NCI-H524 (cell line): ENCODE data around the gene GPHN.

ENCODE experiments used
- DNase-seq, 2 experiments: peaks; one replicate each; lab custom pipeline; 2025; lab: John Stamatoyannopoulos, UW

GPHN gene

GRCh38 chr14:66955159-66955558 lies 447.2 kb downstream of the GPHN start:
- no peak for DNase-seq

DNA sequence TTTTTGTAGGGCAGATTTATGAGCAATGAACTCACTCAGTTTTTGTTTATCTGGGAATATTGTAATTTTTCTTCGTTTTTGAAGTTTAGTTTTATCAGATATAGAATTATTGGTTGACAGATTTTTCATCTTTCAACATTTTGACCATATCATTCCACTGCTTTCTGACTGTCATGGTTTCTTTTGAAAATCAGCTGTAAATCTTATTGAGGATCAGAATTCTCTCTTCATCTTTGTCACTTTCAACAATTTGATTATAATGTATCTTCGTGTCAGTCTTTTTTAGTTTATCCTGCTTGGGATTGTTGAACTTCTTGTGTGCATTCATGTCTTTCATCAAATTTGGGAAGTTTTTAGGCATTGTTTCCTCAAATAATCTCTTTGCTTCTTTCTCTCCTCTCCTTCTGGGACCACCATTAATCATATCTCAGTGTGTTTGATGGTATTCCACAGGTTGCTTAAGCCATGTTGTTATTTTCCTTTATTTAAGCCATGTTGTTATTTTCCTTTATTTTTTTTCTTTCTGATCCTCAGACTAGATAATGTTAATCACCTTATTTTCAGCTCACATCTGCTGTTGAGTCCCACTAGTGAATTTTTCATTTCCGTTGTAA lies 451.6 kb downstream of the GPHN start:
- DNase-seq, result no peak

- no peak for DNase-seq
Observed at GRCh38 chr14:66965831-66966230, 457.9 kb downstream of the GPHN start.

DNA sequence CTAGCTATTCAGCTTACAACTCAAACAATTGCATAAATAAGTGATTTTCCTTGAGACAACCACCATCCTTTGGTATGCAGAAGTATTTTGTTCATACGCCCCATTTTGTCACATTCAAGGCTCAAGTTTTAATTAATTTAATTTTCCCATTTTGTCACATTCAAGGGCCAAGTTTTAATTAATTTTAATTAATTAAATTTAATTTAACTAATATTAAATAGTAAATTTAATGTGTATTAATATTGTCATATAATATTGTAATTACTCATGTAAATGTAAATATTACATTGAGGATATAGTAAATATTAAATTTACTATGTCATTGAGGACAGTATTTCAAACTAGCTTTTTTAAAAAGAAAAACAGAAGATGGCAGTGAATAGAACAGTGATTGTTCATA lies 464.5 kb downstream of the GPHN start:
- no peak for DNase-seq

DNA sequence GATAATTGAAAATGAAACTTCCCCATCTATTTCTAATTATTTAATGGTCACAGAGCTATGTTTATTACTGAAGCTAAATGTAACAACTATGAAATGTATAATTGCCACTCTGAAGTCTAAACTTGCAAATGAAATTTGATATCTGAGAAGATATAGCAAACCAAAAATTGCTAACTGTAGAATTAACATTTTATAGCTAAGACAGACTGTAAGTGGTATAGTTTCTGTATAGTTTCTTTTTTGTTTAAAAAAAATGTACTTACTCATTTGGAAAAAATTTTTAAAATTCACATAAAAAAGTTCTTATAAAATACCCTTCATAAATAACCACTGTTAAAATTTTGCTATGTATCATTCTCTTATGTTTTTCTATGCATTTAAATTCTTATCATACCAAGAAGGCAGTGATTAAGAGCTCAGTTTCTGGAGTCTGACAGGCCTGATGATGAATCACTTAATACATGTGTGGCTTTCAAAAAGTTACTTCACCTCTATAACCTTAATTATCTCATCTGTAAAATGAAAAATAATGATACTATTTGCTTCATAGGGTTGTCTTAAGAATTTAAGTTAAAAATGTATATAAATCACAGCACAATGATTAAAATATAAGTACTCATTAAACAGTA lies 466.6 kb downstream of the GPHN start:
- no peak for DNase-seq

GRCh38 chr14:66975251-66975650 lies 467.3 kb downstream of the GPHN start:
- no peak for DNase-seq

GRCh38 chr14:66979101-66979974 lies 471.4 kb downstream of the GPHN start:
- DNase-seq, result no peak

DNA sequence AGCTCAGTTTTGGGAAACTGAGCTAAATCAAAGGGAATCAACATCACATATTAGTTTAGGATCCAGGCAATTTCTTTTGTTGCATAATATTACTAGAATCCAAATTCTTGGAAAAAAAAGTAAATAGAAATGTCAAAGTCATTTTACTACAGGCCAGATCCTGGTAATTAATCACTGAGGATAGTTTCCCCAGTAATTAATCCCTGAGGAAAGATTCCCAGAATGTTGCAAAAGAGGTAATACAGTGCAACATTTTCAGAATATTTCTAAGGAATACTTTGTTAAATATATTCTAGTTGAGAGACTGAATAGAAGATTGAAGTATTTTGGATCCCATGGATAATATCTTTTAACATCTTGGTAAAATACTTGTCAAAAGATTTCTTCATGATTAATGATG lies 474.3 kb downstream of the GPHN start:
- no peak for DNase-seq

DNA sequence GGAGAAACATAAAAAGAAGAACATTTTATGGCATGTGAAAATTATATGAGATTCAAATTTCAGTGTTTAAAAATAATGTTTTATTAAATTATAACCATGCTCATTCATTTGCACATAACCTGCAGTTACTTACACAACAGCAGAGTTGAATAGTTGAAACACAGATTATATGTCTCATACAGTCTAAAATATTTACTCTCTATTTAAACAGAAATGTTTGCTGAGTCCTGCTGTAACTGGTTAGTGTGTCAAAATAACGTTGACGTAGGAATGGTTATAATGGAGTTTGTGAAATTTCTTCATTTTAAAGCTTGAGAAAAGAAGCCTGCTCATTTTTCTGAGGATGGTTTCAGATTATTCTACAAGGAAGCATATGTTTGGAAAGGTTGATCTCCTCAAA lies 484.8 kb downstream of the GPHN start:
- no peak for DNase-seq

- no peak for DNase-seq
Observed at GRCh38 chr14:66993512-66993911, 485.6 kb downstream of the GPHN start.

GRCh38 chr14:66998013-66998412 lies 490.1 kb downstream of the GPHN start:
- DNase-seq, result no peak

- no peak for DNase-seq
Observed at GRCh38 chr14:66999978-67000377, 492.0 kb downstream of the GPHN start.

DNA sequence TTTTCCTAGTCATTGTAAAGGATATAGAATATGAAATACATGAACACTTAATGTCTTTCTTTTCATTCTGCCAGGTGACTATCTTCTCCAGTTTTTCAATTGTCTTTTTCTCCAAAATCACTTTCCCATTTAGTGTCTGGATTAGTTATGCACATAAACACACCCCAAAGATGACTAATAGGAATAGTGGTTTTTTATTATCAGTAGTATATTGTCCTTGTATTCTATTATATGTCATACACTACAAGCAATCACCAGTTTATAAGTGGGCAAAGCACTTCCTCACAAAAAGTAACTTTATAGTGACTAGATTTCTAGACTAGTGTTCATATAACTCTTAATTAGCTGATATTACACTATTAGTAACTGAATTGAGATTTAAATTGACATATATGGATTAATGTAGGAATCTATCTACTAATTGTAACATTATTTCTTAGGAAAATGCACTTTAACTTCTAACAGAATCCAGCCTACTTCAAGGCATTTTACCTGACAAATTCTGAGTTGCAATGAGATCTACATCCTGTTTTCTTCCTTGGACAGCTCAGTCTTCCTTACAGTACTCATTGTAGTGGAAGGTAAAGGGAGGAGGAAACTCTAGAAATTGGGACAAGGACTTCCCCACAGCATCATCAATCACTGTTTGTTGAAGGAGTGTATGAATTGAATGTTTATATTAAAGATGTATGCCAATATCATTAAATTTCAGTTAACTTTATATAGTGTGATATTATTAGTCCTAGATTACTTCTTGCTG lies 495.2 kb downstream of the GPHN start:
- DNase-seq, result no peak

DNA sequence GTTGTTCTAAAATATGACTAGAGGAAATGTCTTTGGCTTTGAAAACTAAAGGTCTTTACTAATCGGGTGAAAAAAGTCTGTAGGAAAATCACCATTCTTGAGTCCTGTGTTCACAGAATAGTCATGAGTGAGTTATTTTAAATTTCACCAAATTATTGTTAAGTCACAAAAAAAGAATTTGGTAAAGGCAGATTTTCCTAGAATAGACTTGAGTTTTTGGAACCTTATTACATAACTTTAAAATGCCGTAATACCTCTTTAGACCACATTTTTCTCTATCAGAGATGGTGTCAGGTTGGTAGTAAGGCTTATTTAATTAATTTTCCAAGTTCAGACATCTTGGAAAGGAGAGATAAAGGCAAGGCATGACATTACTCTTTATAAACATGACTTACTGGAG lies 496.6 kb downstream of the GPHN start:
- DNase-seq, result no peak

DNA sequence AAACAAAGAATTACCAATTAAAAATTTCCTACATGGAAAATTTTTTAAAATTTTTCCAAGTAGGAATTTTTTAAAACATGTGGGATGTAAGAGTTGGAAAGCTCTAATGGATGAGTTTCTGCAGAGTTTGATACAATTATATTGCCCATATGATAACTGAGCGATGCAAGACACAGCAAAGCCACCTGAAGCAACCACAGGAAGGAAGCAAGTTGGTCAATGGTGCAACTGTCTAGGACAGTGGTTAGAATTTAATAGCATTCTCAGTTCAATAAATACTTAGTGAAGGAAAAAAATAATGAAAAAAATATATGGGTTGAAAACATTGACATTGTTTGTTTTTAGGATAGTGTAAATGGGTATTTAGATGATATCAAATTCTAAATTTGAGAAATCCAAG lies 502.7 kb downstream of the GPHN start:
- DNase-seq, result no peak

- no peak for DNase-seq
Observed at GRCh38 chr14:67016856-67017255, 508.9 kb downstream of the GPHN start.

DNA sequence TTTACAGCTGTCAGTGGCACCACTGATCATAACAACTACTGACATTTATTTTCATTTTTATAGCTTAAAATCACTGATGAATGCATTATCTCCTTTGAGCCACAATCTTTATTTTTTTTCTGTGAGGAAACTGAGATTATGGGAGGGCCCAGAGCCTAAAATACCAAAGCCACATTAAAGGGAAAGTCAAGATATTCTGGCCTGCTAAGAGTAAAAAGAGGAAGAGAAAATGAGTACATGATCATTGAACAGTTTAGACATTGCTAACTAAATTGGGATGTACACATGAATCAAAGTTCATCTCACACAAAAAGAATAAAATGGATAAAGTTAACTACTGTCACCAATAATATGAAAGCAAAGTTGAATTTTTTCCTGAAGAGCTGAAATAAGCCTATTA lies 510.8 kb downstream of the GPHN start:
- DNase-seq, result no peak

GRCh38 chr14:67019796-67020195 lies 511.8 kb downstream of the GPHN start:
- no peak for DNase-seq

GRCh38 chr14:67031920-67032774 lies 524.2 kb downstream of the GPHN start:
- DNase-seq, result no peak

GRCh38 chr14:67045440-67045839 lies 537.5 kb downstream of the GPHN start:
- no peak for DNase-seq

- no peak for DNase-seq
Observed at GRCh38 chr14:67050896-67051295, 542.9 kb downstream of the GPHN start.

DNA sequence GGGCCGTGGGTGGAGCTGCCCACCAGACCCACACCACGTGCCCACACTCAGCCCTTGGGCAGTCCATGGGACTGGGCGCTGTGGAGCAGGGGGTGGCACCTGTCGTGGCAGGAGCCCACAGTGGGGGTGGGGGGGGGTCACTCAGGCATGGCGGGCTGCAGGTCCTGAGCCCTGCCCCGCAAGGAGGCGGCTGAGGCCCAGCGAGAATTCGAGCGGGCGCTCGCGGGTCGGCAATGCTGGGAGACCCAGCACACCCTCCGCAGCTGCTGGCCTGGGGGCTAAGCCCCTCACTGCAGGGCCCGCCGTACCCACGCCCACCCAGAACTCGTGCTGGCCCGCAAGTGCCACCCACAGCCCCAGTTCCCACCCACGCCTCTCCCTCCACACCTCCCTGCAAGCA lies 548.7 kb downstream of the GPHN start:
- no peak for DNase-seq
